K562 (cell line): Measurements from ENCODE around the gene KYAT1. TPM values are rescaled to one million over a fixed set of nuclear protein-coding genes. Genes with fewer than 3 reads are reported as not detected.

ENCODE experiments used
- BCOR ChIP-seq: fragments of 450-650 bp; IDR thresholded peaks from 2 replicates; pipeline ENCODE4 v1.6.1; 2016
- CBX5 ChIP-seq: IDR thresholded peaks from 2 replicates; pipeline ENCODE4 v1.6.1; 2014; ENCODE audit warnings: low read depth, borderline replicate concordance
- MCM5 ChIP-seq: fragments of 450-650 bp; IDR thresholded peaks from 2 replicates; pipeline ENCODE4 v1.6.1; 2016; ENCODE audit warnings: low read depth
- NFATC3 ChIP-seq: fragments of 450-650 bp; IDR thresholded peaks from 2 replicates; pipeline ENCODE4 v1.6.1; 2017; ENCODE audit warnings: mild to moderate bottlenecking
- NR2C2 ChIP-seq, 2 experiments: fragments of 200-800 bp in 1 of 2; sonication (Bioruptor generic) in 1 of 2; sonication (generic) in 1 of 2; formaldehyde crosslinking in 1 of 2; IDR thresholded peaks; 2 replicates each; pipeline versions ENCODE4 v1.6.1 to v1.8.0; 2016 to 2022; ENCODE audit warnings: mild to moderate bottlenecking in 1 of 2, missing compliant biosample characterization in 1 of 2, missing genetic modification characterization in 1 of 2, missing genetic modification reagents in 1 of 2
- POLR2H ChIP-seq: IDR thresholded peaks from 2 replicates; pipeline ENCODE4 v1.6.1; 2016; ENCODE audit warnings: missing genetic modification characterization, low read depth, mild to moderate bottlenecking, control low read depth, missing compliant biosample characterization, moderate library complexity
- RHOXF2B ChIP-seq: fragments of 250-450 bp; sonication (Bioruptor Pico); conservative IDR thresholded peaks from 2 replicates; pipeline ENCODE4 v1.5.1; 2021
- SMARCC2 ChIP-seq: fragments of 450-650 bp; IDR thresholded peaks from 2 replicates; pipeline ENCODE4 v1.6.1; 2017; ENCODE audit warnings: antibody characterized with exemption, moderate library complexity, mild to moderate bottlenecking, low read depth
- SNAPC5 ChIP-seq: fragments of 250-450 bp; sonication (Bioruptor Pico); IDR thresholded peaks from 2 replicates; pipeline ENCODE4 v1.8.0; 2021; ENCODE audit warnings: moderate library complexity, mild to moderate bottlenecking, inconsistent platforms
- STAT6 ChIP-seq: sonication (generic); formaldehyde crosslinking; IDR thresholded peaks from 2 replicates; pipeline ENCODE4 v1.8.1; 2023; ENCODE audit warnings: mild to moderate bottlenecking, missing genetic modification reagents
- TCF3 ChIP-seq: sonication (generic); formaldehyde crosslinking; IDR thresholded peaks from 2 replicates; pipeline ENCODE4 v1.4.0; 2020; ENCODE audit warnings: mild to moderate bottlenecking, missing genetic modification reagents
- ZFP36 ChIP-seq: fragments of 150-350 bp; IDR thresholded peaks from 2 replicates; pipeline ENCODE4 v1.6.1; 2018; ENCODE audit warnings: low read length, low read depth; ENCODE audit not compliant: partially characterized antibody
- ZNF695 ChIP-seq: fragments of 450-650 bp; formaldehyde crosslinking; IDR thresholded peaks from 2 replicates; pipeline ENCODE4 v1.4.0; 2020; ENCODE audit warnings: mild to moderate bottlenecking, moderate library complexity
- polyA plus RNA-seq, 8 experiments: library from polyadenylated mRNA; depleted of rRNA in 4 of 8; stranded (reverse) in 5 of 8; unstranded in 3 of 8; fragments of >200 nt; fragmentation: Nextera tagmentation in 2 of 8; fragmentation: Illumina TruSeq in 1 of 8; extraction: Ambion mirVana in 2 of 8; extraction: Trizol in 1 of 8; gene quantifications; 2 replicates each; pipeline versions ENCODE4 v1.2.1 to v1.2.3, GENCODE V29; 2011 to 2014; ENCODE audit warnings: inconsistent platforms in 1 of 8, missing spikeins in 1 of 8
- total RNA-seq, 7 experiments: library from RNA; depleted of rRNA in 6 of 7; stranded (reverse); fragments of >200 nt in 6 of 7; fragmentation: Illumina TruSeq in 2 of 7; extraction: Trizol in 2 of 7; gene quantifications; 2 replicates each; pipeline versions ENCODE4 v1.2.1 to v1.2.3, GENCODE V29; 2011 to 2021; ENCODE audit warnings: low replicate concordance in 1 of 7
- TF ChIP-seq, protein P1 (sequence below), 2 experiments: fragments of 450-650 bp; formaldehyde crosslinking in 1 of 2; IDR thresholded peaks; 2 replicates each; pipeline versions ENCODE4 v1.4.0 to v1.6.1; 2014 to 2020; ENCODE audit warnings: mild to moderate bottlenecking in 2 of 2, borderline replicate concordance in 1 of 2, low read depth in 1 of 2
- TF ChIP-seq, protein P2 (sequence below): fragments of 250-450 bp; sonication (Bioruptor Pico); IDR thresholded peaks from 2 replicates; pipeline ENCODE4 v1.4.0; 2020

KYAT1 gene
- total and polyA plus RNA-seq, 9 of the 15 experiments (the other 6 are each of a cell fraction or from before 2014, with no cell fraction given), result 6.4 to 16.8 (median 11.1) TPM

GRCh38 chr9:128786681-128787601 is 94.8 kb downstream of the KYAT1 start, which contains the start of gene TBC1D13 (continued):
- TF ChIP-seq, protein P1, sequence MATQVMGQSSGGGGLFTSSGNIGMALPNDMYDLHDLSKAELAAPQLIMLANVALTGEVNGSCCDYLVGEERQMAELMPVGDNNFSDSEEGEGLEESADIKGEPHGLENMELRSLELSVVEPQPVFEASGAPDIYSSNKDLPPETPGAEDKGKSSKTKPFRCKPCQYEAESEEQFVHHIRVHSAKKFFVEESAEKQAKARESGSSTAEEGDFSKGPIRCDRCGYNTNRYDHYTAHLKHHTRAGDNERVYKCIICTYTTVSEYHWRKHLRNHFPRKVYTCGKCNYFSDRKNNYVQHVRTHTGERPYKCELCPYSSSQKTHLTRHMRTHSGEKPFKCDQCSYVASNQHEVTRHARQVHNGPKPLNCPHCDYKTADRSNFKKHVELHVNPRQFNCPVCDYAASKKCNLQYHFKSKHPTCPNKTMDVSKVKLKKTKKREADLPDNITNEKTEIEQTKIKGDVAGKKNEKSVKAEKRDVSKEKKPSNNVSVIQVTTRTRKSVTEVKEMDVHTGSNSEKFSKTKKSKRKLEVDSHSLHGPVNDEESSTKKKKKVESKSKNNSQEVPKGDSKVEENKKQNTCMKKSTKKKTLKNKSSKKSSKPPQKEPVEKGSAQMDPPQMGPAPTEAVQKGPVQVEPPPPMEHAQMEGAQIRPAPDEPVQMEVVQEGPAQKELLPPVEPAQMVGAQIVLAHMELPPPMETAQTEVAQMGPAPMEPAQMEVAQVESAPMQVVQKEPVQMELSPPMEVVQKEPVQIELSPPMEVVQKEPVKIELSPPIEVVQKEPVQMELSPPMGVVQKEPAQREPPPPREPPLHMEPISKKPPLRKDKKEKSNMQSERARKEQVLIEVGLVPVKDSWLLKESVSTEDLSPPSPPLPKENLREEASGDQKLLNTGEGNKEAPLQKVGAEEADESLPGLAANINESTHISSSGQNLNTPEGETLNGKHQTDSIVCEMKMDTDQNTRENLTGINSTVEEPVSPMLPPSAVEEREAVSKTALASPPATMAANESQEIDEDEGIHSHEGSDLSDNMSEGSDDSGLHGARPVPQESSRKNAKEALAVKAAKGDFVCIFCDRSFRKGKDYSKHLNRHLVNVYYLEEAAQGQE (IDR thresholded peaks at IDR 0.05; ENCODE audit: borderline replicate concordance), result peak; percentile 85
- TF ChIP-seq, protein P1 (CRISPR knock-in tag; IDR thresholded peaks at IDR 0.05; ENCODE audit: low read depth), result no peak
- TF ChIP-seq ZFP36 (no peak), SMARCC2 (no peak), RHOXF2B (CRISPR knock-in tag) (no peak), TCF3 (CRISPR knock-in tag) (peak; percentile 57), ZNF695 (CRISPR knock-in tag) (no peak), BCOR (peak; percentile 50), POLR2H (tag) (no peak; the same call in 1 of the 2 replicates), NFATC3 (no peak), STAT6 (CRISPR knock-in tag) (no peak), CBX5 (peak; percentile 76), MCM5 (no peak), NR2C2 (CRISPR knock-in tag; IDR thresholded peaks at IDR 0.05) (0 out of 2 replicates have a peak, but pooled peaks have one; percentile 48), NR2C2 (tag; IDR thresholded peaks at IDR 0.05) (peak; percentile 77), SNAPC5 (CRISPR knock-in tag) (no peak)
- TF ChIP-seq, protein P2, sequence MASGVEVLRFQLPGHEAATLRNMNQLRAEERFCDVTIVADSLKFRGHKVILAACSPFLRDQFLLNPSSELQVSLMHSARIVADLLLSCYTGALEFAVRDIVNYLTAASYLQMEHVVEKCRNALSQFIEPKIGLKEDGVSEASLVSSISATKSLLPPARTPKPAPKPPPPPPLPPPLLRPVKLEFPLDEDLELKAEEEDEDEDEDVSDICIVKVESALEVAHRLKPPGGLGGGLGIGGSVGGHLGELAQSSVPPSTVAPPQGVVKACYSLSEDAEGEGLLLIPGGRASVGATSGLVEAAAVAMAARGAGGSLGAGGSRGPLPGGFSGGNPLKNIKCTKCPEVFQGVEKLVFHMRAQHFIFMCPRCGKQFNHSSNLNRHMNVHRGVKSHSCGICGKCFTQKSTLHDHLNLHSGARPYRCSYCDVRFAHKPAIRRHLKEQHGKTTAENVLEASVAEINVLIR (CRISPR knock-in tag), result no peak
